Stomach (tissue), 9 donors: Measurements from ENCODE around the gene AJAP1. TPM values are rescaled to one million over a fixed set of nuclear protein-coding genes. Genes with fewer than 3 reads are reported as not detected.

ENCODE experiments used
- DNase-seq, 2 donors: peaks; one replicate each; pipeline versions ENCODE4 v3.0.0 to v3.0.0-alpha.2; 2013 to 2019
- H3K27ac ChIP-seq, 5 donors: fragments of 200-600 bp in 4 of 5; sonication (generic) in 4 of 5; one replicate each; pipeline ENCODE4 v1.5.1; 2013 to 2019; ENCODE audit warnings: mild to moderate bottlenecking in 1 of 5, moderate library complexity in 1 of 5
- H3K27me3 ChIP-seq, 3 donors: fragments of 200-600 bp; sonication (generic); one replicate each; pipeline ENCODE4 v1.5.1; 2017 to 2019; ENCODE audit warnings: mixed run types in 1 of 3
- H3K36me3 ChIP-seq, 4 donors: fragments of 200-600 bp; sonication (generic); 1 replicate in 3 of 4; 2 replicates in 1 of 4; pipeline ENCODE4 v1.5.1; 2016 to 2019
- H3K4me1 ChIP-seq, 4 donors: fragments of 200-600 bp; sonication (generic); one replicate each; pipeline ENCODE4 v1.5.1; 2016 to 2019
- H3K4me3 ChIP-seq, 4 donors: fragments of 200-600 bp; sonication (generic) in 3 of 4; one replicate each; pipeline ENCODE4 v1.5.1; 2016 to 2019; ENCODE audit warnings: mild to moderate bottlenecking in 1 of 4
- H3K9me3 ChIP-seq, 4 donors: fragments of 200-600 bp; sonication (generic); one replicate each; pipeline ENCODE4 v1.5.1; 2016 to 2019
- CTCF ChIP-seq, 7 experiments: fragments of 450-650 bp in 4 of 7; fragments of 200-600 bp in 3 of 7; sonication (generic) in 3 of 7; IDR thresholded peaks; one replicate each; pipeline ENCODE4 v1.5.1; 2016 to 2019; ENCODE audit warnings: antibody characterized with exemption in 7 of 7, control low read depth in 2 of 7, mild to moderate bottlenecking in 1 of 7
- EP300 ChIP-seq: sonication (generic); formaldehyde crosslinking; IDR thresholded peaks from one replicate; pipeline ENCODE4 v1.6.1; 2017; ENCODE audit warnings: antibody characterized with exemption
- POLR2A ChIP-seq, 4 donors: fragments of 450-650 bp; IDR thresholded peaks; one replicate each; pipeline ENCODE4 v1.6.1; 2016; ENCODE audit warnings: antibody characterized with exemption in 4 of 4, control low read depth in 2 of 4, mild to moderate bottlenecking in 1 of 4, moderate library complexity in 1 of 4
- POLR2AphosphoS5 ChIP-seq, 3 donors: sonication (generic); formaldehyde crosslinking; IDR thresholded peaks; one replicate each; pipeline ENCODE4 v1.6.1; 2016; ENCODE audit warnings: antibody characterized with exemption in 3 of 3
- WGBS, 5 donors: extraction: QIAGEN DNeasy Blood & Tissue Kit in 3 of 5; methylation state at CpG; one replicate each; pipeline versions ENCODE4 v1.1.5 to v1.1.7; 2013 to 2018; 5-methylcytosine and 5-hydroxymethylcytosine counted together
- intact Hi-C: fragments of 100-400 bp; cut with DNase I; formaldehyde crosslinking; loops from one replicate; pipeline ENCODE4 v1.15.1; 2023; ENCODE audit warnings: low total_unique reads
- polyA plus RNA-seq, 3 donors: library from polyadenylated mRNA; stranded (reverse); fragments of 200-250 nt; gene quantifications; one replicate each; pipeline ENCODE4 v1.2.3, GENCODE V29; 2013
- total RNA-seq, 5 donors: library from RNA; depleted of rRNA; stranded (reverse); fragments of >200 nt; gene quantifications; one replicate each; pipeline versions ENCODE4 v1.1.0 to v1.2.3, GENCODE V29; 2014 to 2016
- donor health status: healthy with polysubstance abuse.
- donor health status: Bipolar disorder and iron deficiency.
- donor health status: healthy.

The AJAP1 gene
- total and polyA plus RNA-seq, 8 donors: 0.10 to 1.1 (median 0.14) TPM; not detected in 3

DNA sequence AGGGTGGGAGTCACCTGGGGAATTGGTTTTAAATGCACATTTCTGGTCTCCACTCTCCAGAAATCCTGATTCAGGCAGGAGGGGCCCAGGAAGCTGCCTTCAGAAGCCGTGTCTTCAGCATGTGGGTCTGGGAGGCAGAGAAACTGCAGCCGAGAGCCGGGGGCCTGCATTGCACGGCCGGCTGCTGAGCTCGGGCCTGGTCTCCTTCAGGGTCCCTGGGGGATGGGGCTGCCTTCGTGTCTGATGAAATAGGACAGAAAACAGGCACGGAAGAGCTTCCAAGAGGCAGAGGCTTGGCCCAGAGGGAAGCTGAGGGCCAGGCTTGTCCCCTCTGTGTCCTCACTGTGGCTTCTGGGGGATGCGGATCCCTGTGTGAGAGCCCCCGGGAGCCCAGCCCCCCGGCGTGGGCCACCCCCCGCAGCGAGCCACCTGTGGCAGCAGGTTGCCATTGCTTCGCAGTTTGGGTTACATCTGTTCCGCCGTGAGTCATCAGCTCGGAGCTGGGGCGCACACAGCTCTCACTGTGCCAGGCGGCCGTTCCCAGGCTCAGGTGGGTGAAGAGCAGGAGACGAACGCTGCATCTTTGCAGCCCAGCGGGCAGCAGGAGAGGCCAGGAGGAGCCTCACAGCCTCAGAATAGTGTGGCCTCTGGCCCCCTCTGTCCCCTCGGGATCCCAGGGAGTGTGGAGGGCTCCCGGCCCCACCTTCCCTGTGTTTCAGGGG, 72.4 kb downstream of the AJAP1 start:
- Histone ChIP-seq H3K27ac (no peak overlapping the region), H3K27me3 (peaks cover 0 to 40% (median 0%) of the 10 kb centered on the region in 3 donors), H3K36me3 (no peaks in the 10 kb centered on the region), H3K4me1 (no peaks in the 10 kb centered on the region), H3K4me3 (no peak overlapping the region), H3K9me3 (no peaks in the 10 kb centered on the region)
- no peak for TF ChIP-seq EP300
- no peak for TF ChIP-seq CTCF (IDR thresholded peaks at IDR 0.05)
- TF ChIP-seq POLR2A (IDR thresholded peaks at IDR 0.05): no peak
- no peak for TF ChIP-seq POLR2AphosphoS5 (IDR thresholded peaks at IDR 0.05)
- DNase-seq: peak in 1 of 2 donors; percentile 57
- 63 to 78% (median 75%) methylated on average over 17 to 26 of the region's 26 CpGs for WGBS, 5 donors
- intact Hi-C loops: no loop called here

- Histone ChIP-seq H3K9me3 (no peaks in the 10 kb centered on the region), H3K27ac (no peak overlapping the region), H3K4me1 (no peaks in the 10 kb centered on the region), H3K4me3 (no peak overlapping the region), H3K36me3 (no peaks in the 10 kb centered on the region), H3K27me3 (peaks cover 0 to 45% (median 0%) of the 10 kb centered on the region in 3 donors)
- DNase-seq: no peak
- WGBS, 5 donors: 68 to 75% (median 72%) methylated on average over 15 to 19 of the region's 19 CpGs
- TF ChIP-seq POLR2AphosphoS5 (IDR thresholded peaks at IDR 0.05) (no peak), POLR2A (IDR thresholded peaks at IDR 0.05) (no peak), CTCF (IDR thresholded peaks at IDR 0.05) (no peak), EP300 (no peak)
- intact Hi-C loops: no loop called here
Measured at GRCh38 chr1:4728319-4729089, 74.1 kb downstream of the AJAP1 start.

GRCh38 chr1:4729090-4729471, 74.7 kb downstream of the AJAP1 start:
- Histone ChIP-seq H3K36me3 (no peaks in the 10 kb centered on the region), H3K27me3 (peaks cover 0 to 46% (median 3%) of the 10 kb centered on the region in 3 donors), H3K4me1 (no peaks in the 10 kb centered on the region), H3K27ac (no peak overlapping the region), H3K4me3 (no peak overlapping the region), H3K9me3 (no peaks in the 10 kb centered on the region)
- 77 to 90% (median 84%) methylated on average over 6 to 12 of the region's 12 CpGs for WGBS, 5 donors
- intact Hi-C loops: no loop called here
- DNase-seq: no peak
- TF ChIP-seq POLR2A (IDR thresholded peaks at IDR 0.05) (no peak), POLR2AphosphoS5 (IDR thresholded peaks at IDR 0.05) (no peak), EP300 (no peak), CTCF (IDR thresholded peaks at IDR 0.05) (no peak)

- Histone ChIP-seq H3K36me3 (no peaks in the 10 kb centered on the region), H3K4me1 (no peaks in the 10 kb centered on the region), H3K27ac (no peak overlapping the region), H3K9me3 (no peaks in the 10 kb centered on the region), H3K27me3 (peaks cover 0 to 52% (median 3%) of the 10 kb centered on the region in 3 donors), H3K4me3 (no peak overlapping the region)
- WGBS, 5 donors: 32 to 48% (median 40%) methylated on average over 12 of the region's 12 CpGs
- DNase-seq: no peak
- intact Hi-C loops: no loop called here
- no peak for TF ChIP-seq POLR2AphosphoS5 (IDR thresholded peaks at IDR 0.05)
- TF ChIP-seq POLR2A (IDR thresholded peaks at IDR 0.05): no peak
Measured at GRCh38 chr1:4730078-4730477, 75.7 kb downstream of the AJAP1 start.
